Sigmoid colon (tissue), 7 donors: ENCODE measurements around the gene NTMT2. TPM values are rescaled to one million over a fixed set of nuclear protein-coding genes. Genes with fewer than 3 reads are reported as not detected.

Source experiments
- DNase-seq: peaks from one replicate; pipeline ENCODE4 v3.0.0-alpha.2; 2019
- H3K27ac ChIP-seq, 4 donors: fragments of 200-600 bp; sonication (generic); one replicate each; pipeline ENCODE4 v1.5.1; 2016 to 2019; ENCODE audit warnings: mild to moderate bottlenecking in 1 of 4
- H3K27me3 ChIP-seq, 3 donors: fragments of 200-600 bp; sonication (generic); one replicate each; pipeline ENCODE4 v1.5.1; 2019; ENCODE audit warnings: mild to moderate bottlenecking in 1 of 3
- H3K36me3 ChIP-seq, 4 donors: fragments of 200-600 bp; sonication (generic); one replicate each; pipeline ENCODE4 v1.5.1; 2016 to 2019
- H3K4me1 ChIP-seq, 4 donors: fragments of 200-600 bp; sonication (generic); one replicate each; pipeline ENCODE4 v1.5.1; 2017 to 2019
- H3K4me3 ChIP-seq, 4 donors: fragments of 200-600 bp; sonication (generic); one replicate each; pipeline ENCODE4 v1.5.1; 2017 to 2019; ENCODE audit warnings: mild to moderate bottlenecking in 2 of 4, moderate library complexity in 1 of 4
- H3K9me3 ChIP-seq, 4 donors: fragments of 200-600 bp in 3 of 4; sonication (generic) in 3 of 4; one replicate each; pipeline versions ENCODE4 v1.5.1 to v1.6.1; 2013 to 2019
- CTCF ChIP-seq, 4 experiments: fragments of 450-650 bp in 3 of 4; fragments of 200-600 bp in 1 of 4; IDR thresholded peaks; one replicate each; pipeline ENCODE4 v1.5.1; 2016 to 2019; ENCODE audit warnings: antibody characterized with exemption in 4 of 4, mild to moderate bottlenecking in 3 of 4, moderate library complexity in 2 of 4
- EP300 ChIP-seq, 4 donors: sonication (generic); formaldehyde crosslinking; IDR thresholded peaks; one replicate each; pipeline ENCODE4 v1.6.1; 2017; ENCODE audit warnings: antibody characterized with exemption in 4 of 4
- POLR2A ChIP-seq, 2 donors: fragments of 450-650 bp; IDR thresholded peaks; one replicate each; pipeline ENCODE4 v1.6.1; 2016; ENCODE audit warnings: antibody characterized with exemption in 2 of 2, mild to moderate bottlenecking in 2 of 2, moderate library complexity in 2 of 2
- POLR2AphosphoS5 ChIP-seq, 4 donors: sonication (generic); formaldehyde crosslinking; IDR thresholded peaks; one replicate each; pipeline ENCODE4 v1.6.1; 2017; ENCODE audit warnings: antibody characterized with exemption in 4 of 4
- WGBS, 2 donors: extraction: QIAGEN DNeasy Blood & Tissue Kit; methylation state at CpG; one replicate each; pipeline ENCODE4 v1.1.7; 2013; 5-methylcytosine and 5-hydroxymethylcytosine counted together
- intact Hi-C: fragments of 100-400 bp; cut with DNase I; formaldehyde crosslinking; loops from one replicate; pipeline ENCODE4 v1.15.1; 2023
- polyA plus RNA-seq, 3 donors: library from polyadenylated mRNA; stranded (reverse); fragments of 200-250 nt; gene quantifications; one replicate each; pipeline ENCODE4 v1.2.3, GENCODE V29; 2013
- total RNA-seq, 4 donors: library from RNA; depleted of rRNA; stranded (reverse); fragments of >200 nt; gene quantifications; one replicate each; pipeline ENCODE4 v1.1.0, GENCODE V29; 2016
- donor health status: healthy with polysubstance abuse.
- donor health status: Bipolar disorder and iron deficiency.
- donor health status: healthy.

The NTMT2 gene
- total and polyA plus RNA-seq, 7 donors, result not detected

- DNase-seq, result no peak
- H3K4me3 ChIP-seq, result no peak overlapping the region
- TF ChIP-seq POLR2A (IDR thresholded peaks at IDR 0.05), result no peak
- no peak for TF ChIP-seq CTCF (IDR thresholded peaks at IDR 0.05)
- no peak for TF ChIP-seq POLR2AphosphoS5 (IDR thresholded peaks at IDR 0.05)
- TF ChIP-seq EP300 (IDR thresholded peaks at IDR 0.05), result no peak
- H3K27me3 ChIP-seq, result no peaks in the 10 kb centered on the region
- H3K9me3 ChIP-seq, result no peaks in the 10 kb centered on the region
- WGBS, 2 donors, result 84% methylated on average over 3 of the region's 3 CpGs
- intact Hi-C loops, result no loop called here
- no peaks in the 10 kb centered on the region for H3K36me3 ChIP-seq
- H3K4me1 ChIP-seq, result no peaks in the 10 kb centered on the region
- H3K27ac ChIP-seq, result no peak overlapping the region
Measured at GRCh38 chr1:170210142-170210541, 64.4 kb downstream of the NTMT2 start.

DNA sequence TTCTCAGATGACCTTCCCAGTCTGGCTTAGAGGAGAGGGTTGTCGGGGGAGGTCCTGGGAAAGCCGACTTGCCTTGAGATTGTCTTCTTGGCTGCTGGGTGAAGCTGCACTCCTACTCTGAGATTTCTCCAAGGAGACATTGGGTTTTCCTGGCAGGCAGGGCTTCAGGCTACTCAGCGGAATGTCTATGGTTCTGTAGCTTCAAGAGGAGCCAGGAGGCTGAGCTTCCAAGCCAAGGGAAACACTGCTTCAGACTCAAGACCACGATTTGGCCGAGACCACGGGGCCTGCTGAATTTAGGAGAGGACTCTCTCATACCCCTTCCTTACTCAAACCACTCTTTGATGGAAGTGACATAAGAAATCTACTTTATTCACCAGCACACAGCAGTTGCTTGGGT, 67.8 kb downstream of the NTMT2 start:
- Histone ChIP-seq H3K4me3 (no peak overlapping the region), H3K27ac (peak overlapping the region in 1 of 4 donors; percentile 70), H3K4me1 (no peaks in the 10 kb centered on the region), H3K9me3 (no peaks in the 10 kb centered on the region), H3K27me3 (no peaks in the 10 kb centered on the region), H3K36me3 (no peaks in the 10 kb centered on the region)
- intact Hi-C loops, result no loop called here
- DNase-seq, result no peak
- 82 to 91% methylated on average over 6 of the region's 6 CpGs for WGBS, 2 donors
- TF ChIP-seq CTCF (IDR thresholded peaks at IDR 0.05), result no peak
- no peak for TF ChIP-seq POLR2A (IDR thresholded peaks at IDR 0.05)
- TF ChIP-seq POLR2AphosphoS5 (IDR thresholded peaks at IDR 0.05), result no peak
- TF ChIP-seq EP300 (IDR thresholded peaks at IDR 0.05), result no peak

DNA sequence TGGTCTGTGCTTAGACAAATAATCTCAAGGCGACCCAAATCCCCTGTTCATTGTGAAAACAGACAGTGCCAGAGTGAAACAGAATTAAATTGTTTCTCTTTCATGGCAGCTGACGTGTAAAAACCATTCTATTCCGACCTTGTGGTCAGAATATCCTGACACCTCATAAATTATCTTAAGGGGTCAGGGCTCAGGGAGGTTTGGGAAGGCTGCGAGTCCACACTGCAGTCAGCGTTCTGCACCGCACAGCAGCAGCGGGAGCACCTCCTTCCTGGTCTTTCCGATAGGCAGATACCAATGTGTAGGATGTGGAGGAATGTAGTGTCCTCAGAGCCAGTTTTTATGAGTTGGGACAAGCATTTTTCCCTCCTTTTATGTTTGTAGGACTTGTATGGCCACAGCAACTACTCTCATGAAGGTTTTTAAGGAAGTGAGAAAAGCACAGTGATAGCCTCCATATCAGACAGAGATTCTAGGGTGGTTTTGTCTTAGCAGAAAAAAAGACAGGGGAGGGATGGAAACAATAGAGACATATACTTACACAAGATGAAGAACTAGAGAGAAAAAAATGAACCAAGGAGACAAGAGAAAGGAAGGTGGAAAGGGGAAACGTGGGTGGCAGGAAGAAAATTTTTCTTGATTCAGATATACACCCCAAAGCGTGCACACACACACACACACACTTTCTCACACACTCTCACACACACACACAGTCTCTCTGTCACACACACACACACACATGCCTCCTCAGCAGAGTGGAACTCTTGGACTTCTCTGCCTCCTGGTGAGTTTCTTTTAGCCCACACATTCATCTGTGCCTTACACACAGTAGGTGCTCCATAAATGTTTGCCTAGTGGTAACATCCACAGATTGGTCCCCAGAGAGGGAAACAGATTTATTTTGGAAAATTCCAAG, 68.6 kb downstream of the NTMT2 start:
- H3K27me3 ChIP-seq, result no peaks in the 10 kb centered on the region
- no peak for DNase-seq
- intact Hi-C loops, result no loop called here
- no peaks in the 10 kb centered on the region for H3K36me3 ChIP-seq
- TF ChIP-seq EP300 (IDR thresholded peaks at IDR 0.05), result no peak
- TF ChIP-seq POLR2AphosphoS5 (IDR thresholded peaks at IDR 0.05), result no peak
- TF ChIP-seq CTCF (IDR thresholded peaks at IDR 0.05), result no peak
- no peak for TF ChIP-seq POLR2A (IDR thresholded peaks at IDR 0.05)
- no peak overlapping the region for H3K4me3 ChIP-seq
- peak overlapping the region in 2 of 4 donors; percentile 27 to 70 for H3K27ac ChIP-seq
- H3K4me1 ChIP-seq, result no peaks in the 10 kb centered on the region
- no peaks in the 10 kb centered on the region for H3K9me3 ChIP-seq
- 33 to 76% methylated on average over 10 of the region's 10 CpGs for WGBS, 2 donors

- Histone ChIP-seq H3K36me3 (no peaks in the 10 kb centered on the region), H3K4me3 (no peak overlapping the region), H3K27ac (peak overlapping the region in 2 of 4 donors; percentile 31 to 70), H3K4me1 (no peaks in the 10 kb centered on the region), H3K9me3 (no peaks in the 10 kb centered on the region), H3K27me3 (no peaks in the 10 kb centered on the region)
- DNase-seq, result no peak
- TF ChIP-seq POLR2A (IDR thresholded peaks at IDR 0.05) (no peak), CTCF (IDR thresholded peaks at IDR 0.05) (no peak), EP300 (IDR thresholded peaks at IDR 0.05) (no peak), POLR2AphosphoS5 (IDR thresholded peaks at IDR 0.05) (no peak)
- 69 to 88% methylated on average over 4 of the region's 4 CpGs for WGBS, 2 donors
- intact Hi-C loops, result no loop called here
Measured at GRCh38 chr1:170215072-170215885, 69.5 kb downstream of the NTMT2 start.
